HG03060 (cell line): ENCODE measurements around the gene SLCO2B1.

ENCODE experiments used
- ATAC-seq: cut with Tn5 transposase; IDR thresholded peaks from one replicate; pipeline ENCODE4 v1.9.1; 2021; ENCODE audit warnings: low read depth, moderate number of reproducible peaks; ENCODE audit not compliant: unreplicated experiment

SLCO2B1 gene

GRCh38 chr11:75145196-75145971 is 5.5 kb upstream of the SLCO2B1 start:
- no peak for ATAC-seq

GRCh38 chr11:75145972-75146519 is 4.9 kb upstream of the SLCO2B1 start:
- no peak for ATAC-seq

- no peak for ATAC-seq
These were observed 4.2 kb upstream of the SLCO2B1 start for GRCh38 chr11:75146711-75147110.

DNA sequence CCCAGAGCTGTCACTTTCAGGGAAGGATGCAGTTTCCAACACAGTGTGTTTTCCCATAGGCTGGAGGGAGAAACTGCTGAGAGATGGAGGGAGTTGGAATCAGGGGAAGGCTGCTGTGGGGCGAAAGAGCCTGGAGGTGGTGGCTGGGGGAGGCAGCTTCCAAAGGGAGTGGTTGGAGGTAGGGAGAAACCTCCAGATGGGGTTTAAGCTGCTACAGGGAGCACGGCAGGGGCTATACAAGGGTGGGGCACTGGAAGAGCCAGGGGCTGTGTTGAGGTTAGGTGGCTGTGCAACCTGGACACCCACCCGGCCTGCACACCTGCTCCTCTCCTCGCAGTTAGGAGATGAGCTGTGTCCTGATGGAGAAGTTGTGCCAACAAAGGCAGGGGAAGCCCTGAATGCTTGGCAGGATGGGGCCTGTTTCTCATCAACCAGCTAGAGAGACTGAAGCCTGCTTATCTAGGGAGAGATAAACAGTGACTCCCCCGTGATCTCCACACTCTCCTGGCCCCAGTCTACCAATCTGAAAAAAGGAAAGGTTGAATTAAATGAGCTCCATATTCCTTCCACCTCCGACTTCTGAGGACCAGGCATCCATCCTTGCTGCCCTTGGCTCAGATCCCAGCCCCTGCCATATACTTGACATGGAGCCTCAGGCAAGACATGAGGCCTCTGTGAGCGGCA is 3.6 kb upstream of the SLCO2B1 start:
- no peak for ATAC-seq

DNA sequence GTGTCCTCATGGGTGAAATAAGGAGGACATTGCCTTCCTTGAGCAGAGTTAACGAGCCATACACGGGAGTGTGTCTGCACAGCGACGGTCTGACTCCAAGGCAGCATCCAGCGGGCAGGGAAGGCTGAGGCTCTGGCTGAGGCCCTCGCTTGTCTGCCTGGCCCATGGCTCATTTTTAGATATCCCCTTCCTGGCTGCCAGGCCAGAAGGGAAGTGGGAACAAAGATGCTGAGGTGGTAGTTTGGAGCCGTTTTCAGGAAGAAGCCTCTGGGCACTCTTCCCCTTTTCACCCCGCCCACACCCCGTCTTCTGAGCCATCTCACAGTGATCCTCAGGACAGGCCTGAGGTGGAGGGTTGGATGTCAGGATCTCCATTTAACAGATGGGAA is 3.0 kb upstream of the SLCO2B1 start:
- ATAC-seq = no peak

DNA sequence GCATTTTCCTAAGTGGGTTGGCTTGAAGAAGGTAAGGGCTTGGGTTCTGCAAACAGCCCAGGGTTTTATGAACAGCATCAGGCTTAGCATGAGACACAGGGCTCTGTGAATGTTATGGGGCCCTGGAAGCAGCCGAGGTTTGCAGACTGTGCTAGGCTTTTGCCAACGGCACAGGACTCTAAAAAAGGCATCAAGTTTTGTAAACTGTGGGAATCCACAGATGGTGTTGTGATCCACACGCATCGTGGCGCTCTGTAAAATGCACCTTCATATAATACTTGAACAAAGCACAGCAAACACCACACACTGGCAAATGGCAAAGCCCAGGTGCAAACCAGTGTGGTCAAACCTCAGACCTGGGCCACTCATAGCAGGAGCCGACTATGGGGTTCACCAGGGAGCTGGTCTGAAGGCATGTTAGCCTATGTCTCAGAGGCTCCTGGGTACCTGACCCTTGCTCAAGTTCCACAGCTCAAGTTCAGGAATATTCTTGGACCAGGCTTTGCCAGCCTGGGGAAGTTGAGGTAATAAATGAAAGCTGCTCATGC is 2.4 kb upstream of the SLCO2B1 start:
- no peak for ATAC-seq

DNA sequence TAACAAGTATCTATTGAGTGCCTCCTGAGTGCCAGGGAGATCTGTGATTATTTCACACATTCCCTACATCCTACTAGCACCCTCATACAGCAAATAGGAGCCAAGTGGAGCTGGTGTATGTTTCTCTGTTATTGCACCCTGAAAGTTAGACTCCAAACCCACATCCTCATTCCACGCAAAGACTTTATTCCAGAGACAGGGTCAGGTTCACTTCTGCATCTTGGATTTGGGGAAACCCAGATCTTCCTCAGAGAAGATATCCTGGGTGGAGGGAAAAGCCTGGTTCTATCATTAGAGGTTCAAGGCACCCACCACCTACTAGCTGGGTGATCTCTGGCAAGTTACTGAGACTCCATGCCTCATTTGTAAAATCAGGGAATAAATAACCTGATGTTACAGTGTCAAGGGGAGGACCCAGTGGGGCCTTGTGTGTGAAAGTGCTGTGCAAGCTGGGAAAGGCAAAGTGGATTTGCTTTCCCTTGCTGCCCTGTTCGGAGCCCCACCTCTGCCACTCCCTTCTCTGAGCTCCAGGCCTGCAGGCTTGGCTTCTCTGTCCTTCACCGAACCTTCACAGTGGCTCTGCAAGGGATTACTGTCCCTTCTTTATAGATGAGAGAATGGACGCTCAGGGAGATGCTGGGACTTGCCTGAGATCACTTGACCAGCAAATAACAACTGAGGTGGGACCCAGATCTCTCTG is 991 bp upstream of the SLCO2B1 start:
- no peak for ATAC-seq

- no peak for ATAC-seq
These were observed 590 bp downstream of the SLCO2B1 start for GRCh38 chr11:75151346-75152047.

DNA sequence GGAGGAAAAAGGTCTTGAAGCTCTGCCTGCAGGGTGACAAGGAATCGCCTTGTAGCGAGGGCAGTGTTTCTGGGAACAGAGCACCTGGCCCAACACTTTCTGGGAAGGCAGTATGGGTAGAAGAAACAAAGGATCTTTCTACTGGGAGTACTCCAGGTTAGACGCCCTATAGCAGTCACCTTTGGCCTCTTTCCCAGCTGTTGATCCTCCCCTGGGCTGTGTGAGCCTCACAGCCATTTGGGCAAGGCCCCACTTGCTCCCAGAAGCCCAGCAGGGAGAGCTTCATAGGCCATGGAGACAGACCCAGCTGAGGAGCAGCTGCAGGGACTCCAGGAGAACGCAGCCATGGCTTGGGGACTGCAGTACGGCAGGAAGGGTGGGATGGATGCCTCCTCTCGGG is 1.2 kb downstream of the SLCO2B1 start:
- no peak for ATAC-seq

DNA sequence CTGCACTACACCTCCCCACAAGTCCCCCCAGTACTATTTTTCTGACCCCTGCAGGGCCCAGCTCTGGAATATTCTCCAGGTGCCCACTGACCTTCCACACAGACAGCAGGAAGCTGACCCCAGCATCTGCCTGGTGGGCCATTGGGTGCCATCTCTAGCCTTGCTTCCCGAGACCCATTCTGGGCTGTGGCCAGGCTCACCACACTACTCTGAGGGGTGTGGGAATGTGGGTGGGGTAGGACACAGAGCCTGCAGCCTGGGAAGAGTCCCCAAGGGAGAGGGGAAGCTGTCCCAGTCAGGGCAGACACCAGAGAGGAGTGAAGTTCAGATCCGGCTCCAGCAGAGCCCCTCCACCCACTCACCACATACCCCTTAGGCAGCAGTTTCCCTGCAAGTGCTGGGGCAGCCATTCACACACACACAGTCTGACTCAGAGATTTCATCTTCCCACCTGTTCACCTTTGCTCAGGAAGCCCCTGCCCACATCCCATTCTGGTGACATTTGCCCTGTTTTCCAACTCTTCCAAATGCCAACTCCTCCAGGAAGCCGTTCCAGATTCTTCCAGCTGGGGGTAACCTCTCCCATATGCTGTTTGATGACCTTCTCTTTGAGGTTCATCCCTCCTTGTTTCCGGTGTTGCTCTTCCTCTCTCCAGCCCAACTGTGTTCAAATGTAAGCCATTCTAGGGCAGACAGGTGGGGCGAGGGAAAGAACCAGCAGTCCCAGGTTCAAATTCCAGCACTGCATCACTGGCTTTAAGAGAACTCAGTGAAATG is 1.9 kb downstream of the SLCO2B1 start:
- ATAC-seq = no peak

DNA sequence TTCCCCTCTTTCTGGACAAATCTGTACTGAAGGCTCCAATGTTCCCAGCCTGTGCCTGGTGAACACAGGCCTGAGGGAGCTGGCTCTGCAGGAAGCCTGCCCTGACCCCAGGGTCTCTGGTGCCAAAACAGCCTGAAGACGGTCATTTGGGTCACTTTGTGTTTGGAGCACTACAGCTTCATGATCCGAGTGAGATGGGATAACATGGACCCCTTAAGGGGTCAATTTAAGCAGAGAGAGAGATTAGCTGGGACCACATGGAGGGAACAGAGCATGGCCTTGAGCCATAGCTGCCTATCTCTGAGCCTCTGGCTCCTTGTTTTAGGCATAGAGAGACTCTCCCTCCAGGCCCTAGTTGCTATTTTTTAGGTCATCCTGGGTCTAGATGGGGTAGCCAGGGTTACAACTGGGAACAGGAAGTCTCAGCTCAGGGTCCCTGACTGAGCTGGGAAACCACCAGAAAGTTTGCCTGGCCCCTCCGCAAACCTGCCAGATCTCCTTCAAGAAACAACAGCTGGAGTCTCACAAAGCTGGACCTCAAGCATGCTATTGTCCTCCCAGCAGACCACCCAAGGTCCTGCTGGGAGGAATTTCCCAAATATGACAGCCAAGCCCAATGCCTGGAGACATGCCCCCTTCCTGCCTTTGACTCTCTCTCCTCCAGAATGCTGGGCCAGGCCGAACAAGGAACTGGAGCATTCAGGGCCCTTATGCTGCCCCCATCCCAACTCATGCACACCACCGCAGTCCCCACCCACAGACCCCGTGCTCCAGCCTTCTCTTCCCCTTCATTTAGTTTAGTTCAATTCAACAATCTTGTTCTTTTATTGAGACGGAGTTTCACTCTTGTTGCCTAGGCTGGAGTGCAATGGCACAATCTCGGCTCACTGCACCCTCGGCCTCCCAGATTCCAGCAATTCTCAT is 4.0 kb downstream of the SLCO2B1 start:
- ATAC-seq = no peak

GRCh38 chr11:75155570-75156422 is 4.9 kb downstream of the SLCO2B1 start:
- no peak for ATAC-seq

GRCh38 chr11:75158241-75158640 is 7.3 kb downstream of the SLCO2B1 start:
- ATAC-seq = no peak

- no peak for ATAC-seq
These were observed 7.8 kb downstream of the SLCO2B1 start for GRCh38 chr11:75158696-75159150.

- ATAC-seq = no peak
These were observed 8.4 kb downstream of the SLCO2B1 start for GRCh38 chr11:75159151-75159953.

DNA sequence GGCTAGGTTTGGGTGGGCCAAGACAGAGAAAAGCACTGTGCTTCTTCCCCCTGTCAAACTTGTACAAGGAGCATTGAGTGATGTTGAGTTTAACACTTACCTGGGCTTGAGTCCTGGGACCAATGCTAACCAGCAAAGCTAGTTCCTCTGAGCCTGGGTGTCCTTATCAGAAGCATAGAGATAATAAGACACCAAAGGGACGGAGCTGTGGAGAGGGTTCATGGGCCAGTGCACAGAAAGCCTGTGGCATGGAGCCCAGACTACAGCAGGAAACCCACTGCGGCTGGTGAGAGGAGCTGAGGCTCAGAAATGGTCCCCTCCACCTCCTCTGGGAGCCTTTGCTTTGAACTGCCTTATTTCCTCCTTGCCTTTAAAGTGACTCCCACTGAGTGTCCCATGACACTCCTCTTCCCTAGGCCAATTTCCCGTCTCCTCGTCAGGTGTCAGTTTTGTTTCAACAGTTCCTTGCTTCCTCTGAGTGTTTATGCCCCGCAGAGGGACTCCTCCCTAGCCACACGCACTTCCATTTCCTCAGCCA is 9.4 kb downstream of the SLCO2B1 start:
- ATAC-seq = no peak

DNA sequence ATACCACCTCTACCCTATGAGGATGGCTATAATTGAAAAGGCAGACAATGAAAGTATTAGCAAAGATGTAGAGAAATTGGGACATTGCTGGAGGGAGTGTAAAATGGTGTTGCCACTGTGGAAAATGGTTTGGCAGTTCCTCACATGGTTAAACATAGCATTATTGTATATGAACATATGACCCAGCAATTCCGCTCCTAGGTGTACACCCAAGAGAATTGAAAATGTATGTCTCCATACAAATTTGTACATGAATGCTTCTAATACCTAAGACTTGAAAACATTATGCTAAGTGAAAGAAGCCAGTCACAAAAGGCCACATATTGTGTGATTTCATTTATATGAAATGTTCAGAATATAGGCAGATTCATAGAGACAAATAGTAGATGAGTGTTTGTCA is 10.0 kb downstream of the SLCO2B1 start:
- no peak for ATAC-seq
